Kidney glomerular epithelial cell (primary cell): Measurements from ENCODE around the gene SLC1A2.

ENCODE experiments used
- DNase-seq: peaks from one replicate; lab custom pipeline; 2025; lab: John Stamatoyannopoulos, UW

Gene SLC1A2

GRCh38 chr11:35376118-35376510, 43.2 kb downstream of the SLC1A2 start:
- no peak for DNase-seq

GRCh38 chr11:35375332-35376117, 43.8 kb downstream of the SLC1A2 start:
- DNase-seq, result no peak

GRCh38 chr11:35373284-35373933, 45.9 kb downstream of the SLC1A2 start:
- peak; percentile 89 for DNase-seq

- DNase-seq, result no peak
Observed at GRCh38 chr11:35372565-35373283, 46.6 kb downstream of the SLC1A2 start.

- DNase-seq, result no peak
Observed at GRCh38 chr11:35367491-35367890, 51.9 kb downstream of the SLC1A2 start.

- DNase-seq, result no peak
Observed at GRCh38 chr11:35366798-35367197, 52.6 kb downstream of the SLC1A2 start.

- DNase-seq, result no peak
Observed at GRCh38 chr11:35365961-35366360, 53.4 kb downstream of the SLC1A2 start.

- no peak for DNase-seq
Observed at GRCh38 chr11:35365395-35365794, 54.0 kb downstream of the SLC1A2 start.

GRCh38 chr11:35363854-35364780, 55.2 kb downstream of the SLC1A2 start:
- peak; percentile 56 for DNase-seq

- no peak for DNase-seq
Observed at GRCh38 chr11:35363246-35363801, 56.0 kb downstream of the SLC1A2 start.

- no peak for DNase-seq
Observed at GRCh38 chr11:35362521-35362980, 56.8 kb downstream of the SLC1A2 start.

- DNase-seq, result no peak
Observed at GRCh38 chr11:35360055-35360530, 59.3 kb downstream of the SLC1A2 start.

GRCh38 chr11:35359321-35360054, 59.9 kb downstream of the SLC1A2 start:
- DNase-seq, result no peak

GRCh38 chr11:35358391-35358790, 61.0 kb downstream of the SLC1A2 start:
- DNase-seq, result no peak

GRCh38 chr11:35357923-35358322, 61.4 kb downstream of the SLC1A2 start:
- DNase-seq, result no peak

GRCh38 chr11:35355102-35355749, 64.1 kb downstream of the SLC1A2 start:
- no peak for DNase-seq

GRCh38 chr11:35354644-35355043, 64.7 kb downstream of the SLC1A2 start:
- no peak for DNase-seq

- no peak for DNase-seq
Observed at GRCh38 chr11:35352077-35352888, 67.1 kb downstream of the SLC1A2 start.

- DNase-seq, result no peak
Observed at GRCh38 chr11:35349897-35350296, 69.5 kb downstream of the SLC1A2 start.
